ENCODE results near the gene HSD3B1. TPM values are rescaled to one million over a fixed set of nuclear protein-coding genes. Genes with fewer than 3 reads are reported as not detected.
"Not testable (repeated sequence)": the region's sequence is repeated elsewhere in the genome, so short reads cannot be mapped to it uniquely, and the experiment has no call there.

Gene HSD3B1
- total RNA-seq, 1 experiment from 2014 or later = not detected

GRCh38 chr1:119550381-119550780 lies 43.4 kb downstream of the HSD3B1 start:
- Mint-ChIP-seq H3K27ac (no peak overlapping the region), H3K36me3 (no peaks in the 10 kb centered on the region), H3K4me1 (peaks cover 5% of the 10 kb centered on the region), H3K9me3 (no peaks in the 10 kb centered on the region), H3K27me3 (ENCODE audit: low read depth) (peaks cover 4% of the 10 kb centered on the region; the same call in 1 of the 2 replicates), H3K4me3 (no peak overlapping the region)
- ATAC-seq = no peak
- ChIA-PET POLR2A (interaction anchor here (0.7 kb wide), 1 partner anchor 113 kb away, joined by 3 read pairs; no protein-coding TSS in a partner anchor), CTCF (interaction anchor here (1.0 to 1.4 kb wide), 4 partner anchors 13 to 178 kb away, joined by 3 to 6 read pairs (median 3); no protein-coding TSS in a partner anchor)
- TF ChIP-seq JAZF1 (CRISPR knock-in tag; IDR thresholded peaks at IDR 0.05) = no peak
- DNase-seq (ENCODE audit: low spot score) = no peak

DNA sequence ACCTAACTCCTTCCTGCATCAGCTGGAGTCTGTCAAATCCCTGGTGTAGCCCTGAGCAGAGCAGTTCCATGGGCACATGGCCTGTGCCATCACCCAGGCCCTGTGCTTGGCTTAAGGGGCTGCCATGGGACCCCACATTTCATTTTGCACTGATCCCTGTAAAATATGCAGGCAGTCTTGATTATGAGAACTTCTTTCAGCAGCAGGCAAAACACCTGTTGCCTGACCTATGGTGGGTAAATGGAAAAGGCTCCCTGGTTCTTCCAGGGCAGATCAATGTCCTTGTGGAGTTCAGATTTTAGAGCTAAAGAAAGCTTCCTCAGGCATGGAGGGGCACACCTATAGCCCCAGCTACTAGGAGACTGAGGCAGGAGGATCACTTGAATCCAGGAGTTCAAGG lies 44.2 kb downstream of the HSD3B1 start:
- ATAC-seq (no peak), DNase-seq (ENCODE audit: low spot score) (no peak)
- no peak overlapping the region for H3K4me3 Mint-ChIP-seq
- H3K4me1 Mint-ChIP-seq = peaks cover 5% of the 10 kb centered on the region
- peaks cover 4% of the 10 kb centered on the region; the same call in 1 of the 2 replicates for H3K27me3 Mint-ChIP-seq (ENCODE audit: low read depth)
- TF ChIP-seq AR (CRISPR knock-in tag; IDR thresholded peaks at IDR 0.05) (no peak), OVOL2 (CRISPR knock-in tag; IDR thresholded peaks at IDR 0.05; ENCODE audit: borderline replicate concordance) (no peak), ZNF532 (CRISPR knock-in tag; IDR thresholded peaks at IDR 0.05; ENCODE audit: borderline replicate concordance) (no peak)
- no peaks in the 10 kb centered on the region for H3K9me3 Mint-ChIP-seq
- H3K27ac Mint-ChIP-seq = no peak overlapping the region
- CTCF ChIA-PET = interaction anchor here (1.2 kb wide), 1 partner anchor 23 kb away, joined by 3 read pairs; no protein-coding TSS in a partner anchor
- POLR2A ChIA-PET = no interaction called here
- H3K36me3 Mint-ChIP-seq = no peaks in the 10 kb centered on the region

- H3K9me3 Mint-ChIP-seq; H3K27me3 Mint-ChIP-seq (ENCODE audit: low read depth); H3K4me1 Mint-ChIP-seq; DNase-seq (ENCODE audit: low spot score); POLR2A ChIA-PET; H3K27ac Mint-ChIP-seq; H3K4me3 Mint-ChIP-seq; ATAC-seq; H3K36me3 Mint-ChIP-seq: not testable (repeated sequence)
- CTCF ChIA-PET = interaction anchor here (1.8 kb wide), 1 partner anchor 180 kb away, joined by 4 read pairs; no protein-coding TSS in a partner anchor
Observed at GRCh38 chr1:119552656-119553055, 45.6 kb downstream of the HSD3B1 start.

DNA sequence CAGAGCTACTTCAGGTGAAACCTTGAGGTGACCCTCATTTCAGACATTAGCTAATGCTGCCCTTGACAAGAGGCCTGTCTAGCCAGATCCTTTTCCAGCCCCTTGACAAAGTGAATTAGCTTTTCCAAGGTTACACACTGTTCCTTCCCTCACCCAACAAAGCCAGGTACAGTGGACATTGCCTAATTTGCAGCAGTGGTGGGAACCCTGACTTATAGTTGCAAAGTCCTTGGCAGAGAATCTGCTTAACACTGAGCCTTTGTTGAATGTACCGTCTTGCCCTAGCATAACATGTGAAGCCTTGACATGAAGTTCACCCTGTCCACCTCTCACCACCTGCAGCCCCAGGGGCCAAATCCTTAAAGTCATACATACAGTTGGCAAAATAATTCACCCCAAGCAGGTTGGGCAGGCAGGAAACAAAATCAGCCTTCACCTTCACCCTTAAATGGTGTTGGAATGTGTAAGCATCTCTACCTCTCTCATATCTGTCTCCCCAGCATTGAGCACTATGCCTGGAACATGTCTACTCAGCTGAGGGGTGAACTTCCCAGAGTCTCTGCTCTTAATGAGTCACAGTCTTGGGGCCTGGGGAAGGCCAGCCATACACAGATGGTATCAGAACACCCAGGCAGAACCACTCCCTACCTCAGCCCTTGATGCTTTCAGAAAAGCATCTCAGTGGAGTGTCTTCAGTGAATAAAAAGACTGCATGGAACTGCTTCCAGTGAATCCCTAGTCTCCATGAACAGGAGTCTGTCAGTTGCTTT lies 46.5 kb downstream of the HSD3B1 start:
- POLR2A ChIA-PET; H3K9me3 Mint-ChIP-seq; H3K27ac Mint-ChIP-seq; DNase-seq (ENCODE audit: low spot score); H3K36me3 Mint-ChIP-seq; H3K4me1 Mint-ChIP-seq; H3K4me3 Mint-ChIP-seq; ATAC-seq; H3K27me3 Mint-ChIP-seq (ENCODE audit: low read depth): not testable (repeated sequence)
- CTCF ChIA-PET = interaction anchor here (1.8 kb wide), 1 partner anchor 181 kb away, joined by 4 read pairs; no protein-coding TSS in a partner anchor

DNA sequence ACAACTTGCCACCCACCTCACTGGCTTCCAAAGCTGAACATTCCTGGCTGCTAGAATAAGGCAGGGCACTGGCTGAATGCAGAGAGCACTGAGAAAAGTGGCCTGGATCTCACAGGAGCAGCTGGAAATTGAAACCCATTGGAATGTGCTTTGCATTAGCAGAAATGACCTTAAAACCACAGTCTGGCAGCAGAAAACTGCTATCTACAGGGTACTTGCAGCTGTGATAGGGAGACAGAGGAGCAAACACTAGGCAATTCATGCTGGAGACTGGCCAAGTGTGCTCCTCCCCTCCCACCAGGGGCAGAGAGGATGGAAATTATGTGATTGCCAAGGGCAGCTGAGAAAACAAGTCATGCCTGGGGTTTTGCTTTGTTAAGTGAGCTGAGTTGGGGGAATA lies 47.2 kb downstream of the HSD3B1 start:
- no peaks in the 10 kb centered on the region for H3K9me3 Mint-ChIP-seq
- H3K4me1 Mint-ChIP-seq = peaks cover 3% of the 10 kb centered on the region
- DNase-seq (ENCODE audit: low spot score) (no peak), ATAC-seq (no peak)
- peaks cover 4% of the 10 kb centered on the region; the same call in 1 of the 2 replicates for H3K27me3 Mint-ChIP-seq (ENCODE audit: low read depth)
- no peaks in the 10 kb centered on the region for H3K36me3 Mint-ChIP-seq
- no peak overlapping the region for H3K4me3 Mint-ChIP-seq
- ChIA-PET CTCF (interaction anchor here (1.8 kb wide), 1 partner anchor 181 kb away, joined by 4 read pairs; no protein-coding TSS in a partner anchor), POLR2A (no interaction called here)
- no peak overlapping the region for H3K27ac Mint-ChIP-seq
- TF ChIP-seq, protein P1, sequence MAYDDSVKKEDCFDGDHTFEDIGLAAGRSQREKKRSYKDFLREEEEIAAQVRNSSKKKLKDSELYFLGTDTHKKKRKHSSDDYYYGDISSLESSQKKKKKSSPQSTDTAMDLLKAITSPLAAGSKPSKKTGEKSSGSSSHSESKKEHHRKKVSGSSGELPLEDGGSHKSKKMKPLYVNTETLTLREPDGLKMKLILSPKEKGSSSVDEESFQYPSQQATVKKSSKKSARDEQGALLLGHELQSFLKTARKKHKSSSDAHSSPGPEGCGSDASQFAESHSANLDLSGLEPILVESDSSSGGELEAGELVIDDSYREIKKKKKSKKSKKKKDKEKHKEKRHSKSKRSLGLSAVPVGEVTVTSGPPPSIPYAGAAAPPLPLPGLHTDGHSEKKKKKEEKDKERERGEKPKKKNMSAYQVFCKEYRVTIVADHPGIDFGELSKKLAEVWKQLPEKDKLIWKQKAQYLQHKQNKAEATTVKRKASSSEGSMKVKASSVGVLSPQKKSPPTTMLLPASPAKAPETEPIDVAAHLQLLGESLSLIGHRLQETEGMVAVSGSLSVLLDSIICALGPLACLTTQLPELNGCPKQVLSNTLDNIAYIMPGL (CRISPR knock-in tag; IDR thresholded peaks at IDR 0.05) = no peak
- TF ChIP-seq ELF4 (CRISPR knock-in tag; IDR thresholded peaks at IDR 0.05; ENCODE audit: low read depth) (no peak), SMAD4 (CRISPR knock-in tag; IDR thresholded peaks at IDR 0.05) (no peak), ETV6 (CRISPR knock-in tag; IDR thresholded peaks at IDR 0.05) (no peak), JAZF1 (CRISPR knock-in tag; IDR thresholded peaks at IDR 0.05) (no peak)
- TF ChIP-seq, protein P2, sequence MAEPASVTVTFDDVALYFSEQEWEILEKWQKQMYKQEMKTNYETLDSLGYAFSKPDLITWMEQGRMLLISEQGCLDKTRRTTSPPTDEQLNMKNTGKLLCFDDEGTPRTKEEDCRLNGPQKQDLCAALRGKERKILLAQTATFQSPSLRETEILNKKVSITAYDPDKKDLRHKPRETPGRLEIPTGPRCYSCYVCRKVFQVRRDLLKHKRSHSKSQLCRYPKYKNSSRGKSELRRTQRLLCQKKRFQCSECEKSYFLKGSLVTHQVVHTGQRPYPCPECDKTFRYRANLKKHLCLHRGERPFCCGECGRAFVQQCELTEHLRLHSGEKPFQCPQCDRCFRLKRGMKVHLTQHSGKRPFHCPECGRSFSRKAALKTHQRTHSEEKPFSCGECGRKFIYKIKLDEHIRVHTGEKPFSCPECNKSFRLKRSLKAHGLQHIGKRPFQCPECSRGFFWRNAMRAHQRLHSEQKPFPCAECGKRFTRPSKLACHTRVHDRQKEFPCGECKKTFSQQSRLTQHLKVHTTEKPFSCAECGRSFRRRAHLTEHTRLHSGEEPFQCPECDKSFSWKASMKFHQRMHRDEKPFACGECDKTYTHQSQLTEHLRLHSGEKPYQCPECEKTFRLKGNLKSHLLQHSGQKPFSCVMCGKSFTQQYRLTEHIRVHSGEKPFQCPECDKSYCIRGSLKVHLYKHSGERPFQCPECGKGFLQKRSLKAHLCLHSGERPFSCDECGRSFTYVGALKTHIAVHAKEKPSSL (CRISPR knock-in tag; conservative IDR thresholded peaks at IDR 0.05) = no peak
- TF ChIP-seq, protein P3, sequence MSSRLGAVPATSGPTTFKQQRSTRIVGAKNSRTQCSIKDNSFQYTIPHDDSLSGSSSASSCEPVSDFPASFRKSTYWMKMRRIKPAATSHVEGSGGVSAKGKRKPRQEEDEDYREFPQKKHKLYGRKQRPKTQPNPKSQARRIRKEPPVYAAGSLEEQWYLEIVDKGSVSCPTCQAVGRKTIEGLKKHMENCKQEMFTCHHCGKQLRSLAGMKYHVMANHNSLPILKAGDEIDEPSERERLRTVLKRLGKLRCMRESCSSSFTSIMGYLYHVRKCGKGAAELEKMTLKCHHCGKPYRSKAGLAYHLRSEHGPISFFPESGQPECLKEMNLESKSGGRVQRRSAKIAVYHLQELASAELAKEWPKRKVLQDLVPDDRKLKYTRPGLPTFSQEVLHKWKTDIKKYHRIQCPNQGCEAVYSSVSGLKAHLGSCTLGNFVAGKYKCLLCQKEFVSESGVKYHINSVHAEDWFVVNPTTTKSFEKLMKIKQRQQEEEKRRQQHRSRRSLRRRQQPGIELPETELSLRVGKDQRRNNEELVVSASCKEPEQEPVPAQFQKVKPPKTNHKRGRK (CRISPR knock-in tag; IDR thresholded peaks at IDR 0.05; ENCODE audit: borderline replicate concordance) = no peak

Data from WTC11 (cell line).